Karpas-422 (cell line): ENCODE data around the gene MAGI2. TPM values are rescaled to one million over a fixed set of nuclear protein-coding genes. Genes with fewer than 3 reads are reported as not detected.

ENCODE experiments used
- DNase-seq: peaks from one replicate; pipeline ENCODE4 v3.0.0-alpha.2; 2015
- H2AFZ ChIP-seq: fragments of 200-600 bp; sonication (generic); 2 replicates; pipeline ENCODE4 v1.6.1; 2014; ENCODE audit warnings: antibody characterized with exemption, low read length, mixed read lengths
- H3K27ac ChIP-seq: fragments of 200-600 bp; sonication (generic); 2 replicates; pipeline ENCODE4 v1.5.1; 2014; ENCODE audit warnings: mild to moderate bottlenecking, low read length, moderate library complexity
- H3K27me3 ChIP-seq: fragments of 200-600 bp; sonication (generic); 2 replicates; pipeline ENCODE4 v1.6.1; 2014; ENCODE audit warnings: low read length, mixed read lengths
- H3K36me3 ChIP-seq: fragments of 200-600 bp; sonication (generic); 2 replicates; pipeline ENCODE4 v1.6.1; 2014; ENCODE audit warnings: low read length, mixed read lengths; ENCODE audit not compliant: insufficient read depth
- H3K4me1 ChIP-seq: fragments of 200-600 bp; sonication (generic); 2 replicates; pipeline ENCODE4 v1.6.1; 2014; ENCODE audit warnings: mild to moderate bottlenecking, low read length, mixed read lengths
- H3K4me2 ChIP-seq: fragments of 200-600 bp; sonication (generic); 2 replicates; pipeline ENCODE4 v1.6.1; 2014; ENCODE audit warnings: low read length, low read depth, mild to moderate bottlenecking; ENCODE audit not compliant: poor library complexity, severe bottlenecking
- H3K4me3 ChIP-seq: fragments of 200-600 bp; sonication (generic); 2 replicates; pipeline ENCODE4 v1.5.1; 2014; ENCODE audit warnings: mild to moderate bottlenecking, antibody characterized with exemption, low read length, mixed read lengths
- H3K79me2 ChIP-seq: fragments of 200-600 bp; sonication (generic); 2 replicates; pipeline ENCODE4 v1.6.1; 2014; ENCODE audit warnings: mild to moderate bottlenecking, low read length, mixed read lengths
- H3K9ac ChIP-seq: fragments of 200-600 bp; sonication (generic); 2 replicates; pipeline ENCODE4 v1.6.0; 2014; ENCODE audit warnings: low read length
- H3K9me2 ChIP-seq: fragments of 200-600 bp; sonication (generic), shearing (Covaris generic); replicated peaks from 2 replicates; pipeline ENCODE4 v1.6.0; 2014; ENCODE audit warnings: mild to moderate bottlenecking, low read length, moderate library complexity; ENCODE audit not compliant: insufficient read depth
- H3K9me3 ChIP-seq: fragments of 300-700, 200-600 bp; sonication (generic); 2 replicates; pipeline ENCODE4 v1.6.1; 2014; ENCODE audit warnings: low read length, mixed read lengths
- H4K20me1 ChIP-seq: fragments of 200-600 bp; sonication (generic); 2 replicates; pipeline ENCODE4 v1.6.1; 2014; ENCODE audit warnings: mild to moderate bottlenecking, antibody characterized with exemption, low read length, low read depth; ENCODE audit not compliant: insufficient read depth
- total RNA-seq: library from RNA; depleted of rRNA; stranded (reverse); fragments of >200 nt; shearing (Covaris generic); gene quantifications from 2 replicates; pipeline ENCODE4 v1.2.3, GENCODE V29; 2014; ENCODE audit warnings: low replicate concordance

Gene MAGI2
- total RNA-seq, 1 experiment from 2014 or later = 0.93 TPM

DNA sequence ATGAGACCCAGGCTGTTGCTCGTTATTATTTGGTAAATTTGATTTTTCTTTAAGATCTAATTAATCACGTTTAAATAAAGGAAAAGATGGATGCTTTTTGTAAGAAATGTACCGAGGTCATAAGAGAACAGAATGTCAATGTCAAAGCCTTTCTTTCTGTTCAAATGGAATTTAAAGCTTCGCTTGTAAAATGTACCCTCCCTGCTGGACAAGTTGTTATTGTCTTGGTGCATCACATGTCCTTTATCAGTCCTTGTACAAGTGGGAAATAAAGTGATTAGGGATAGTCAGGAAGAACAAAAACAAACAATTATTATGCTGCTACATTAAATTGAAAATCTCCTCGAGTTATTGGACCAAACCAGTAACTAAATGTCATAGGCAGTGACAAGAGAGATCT, 1291.7 kb downstream of the MAGI2 start:
- Histone ChIP-seq H3K27ac (no peak overlapping the region), H3K79me2 (no peaks in the 10 kb centered on the region), H3K9me3 (no peaks in the 10 kb centered on the region), H3K4me1 (no peaks in the 10 kb centered on the region), H4K20me1 (no peaks in the 10 kb centered on the region), H3K27me3 (no peaks in the 10 kb centered on the region), H3K9ac (no peak overlapping the region), H3K9me2 (no peaks in the 10 kb centered on the region), H2AFZ (no peak overlapping the region), H3K4me2 (no peak overlapping the region), H3K4me3 (no peak overlapping the region), H3K36me3 (no peaks in the 10 kb centered on the region)
- no peak for DNase-seq

DNA sequence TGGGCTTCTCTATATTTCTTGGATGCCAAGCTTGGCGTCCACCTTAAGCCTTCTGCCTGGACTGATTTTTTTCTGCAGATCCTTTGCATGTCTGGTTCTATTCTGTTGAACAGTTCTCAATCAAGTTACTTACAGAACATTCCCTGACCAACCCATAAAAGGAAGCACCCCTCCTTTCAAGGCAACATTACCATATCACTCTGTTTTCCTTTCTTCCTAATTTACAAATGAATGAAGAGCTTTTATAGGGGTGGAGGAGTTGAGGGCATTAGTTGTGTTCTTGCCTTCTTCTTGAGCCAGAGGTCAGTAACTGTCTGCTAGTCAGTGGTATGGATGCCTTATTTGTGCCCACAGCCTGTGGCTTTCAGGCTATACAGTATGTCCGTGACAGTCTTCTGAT, 1293.9 kb downstream of the MAGI2 start:
- H3K36me3 ChIP-seq = no peaks in the 10 kb centered on the region
- no peaks in the 10 kb centered on the region for H3K4me1 ChIP-seq
- H3K79me2 ChIP-seq = no peaks in the 10 kb centered on the region
- DNase-seq = no peak
- H3K27ac ChIP-seq = no peak overlapping the region
- H3K27me3 ChIP-seq = no peaks in the 10 kb centered on the region; the same call in 1 of the 2 replicates
- H3K4me2 ChIP-seq = no peak overlapping the region
- no peaks in the 10 kb centered on the region for H4K20me1 ChIP-seq
- no peak overlapping the region for H2AFZ ChIP-seq
- H3K9me3 ChIP-seq = no peaks in the 10 kb centered on the region
- H3K4me3 ChIP-seq = no peak overlapping the region
- no peaks in the 10 kb centered on the region for H3K9me2 ChIP-seq
- no peak overlapping the region for H3K9ac ChIP-seq

DNA sequence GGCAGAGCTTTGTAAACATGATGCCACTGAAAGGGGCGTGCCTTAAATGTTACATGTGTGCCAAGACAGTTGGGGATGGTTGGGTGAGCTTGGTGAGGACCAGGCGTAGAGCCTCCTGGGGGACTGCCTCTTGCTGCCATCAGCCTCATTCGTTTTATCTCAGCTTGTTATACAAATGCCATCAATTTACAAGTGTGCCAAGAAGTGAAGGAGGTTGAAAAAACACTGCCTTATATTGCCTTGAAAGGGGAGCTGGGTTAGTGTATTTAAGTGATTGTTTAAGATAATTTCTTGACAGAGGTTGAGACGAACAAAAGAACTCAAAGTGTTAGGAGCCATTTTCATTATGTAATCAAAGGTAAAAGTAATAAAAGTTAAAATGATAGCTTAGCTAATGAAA, 1300.2 kb downstream of the MAGI2 start:
- Histone ChIP-seq H3K9me2 (no peaks in the 10 kb centered on the region), H3K79me2 (no peaks in the 10 kb centered on the region), H3K27me3 (no peaks in the 10 kb centered on the region; the same call in 1 of the 2 replicates), H3K9me3 (no peaks in the 10 kb centered on the region), H4K20me1 (no peaks in the 10 kb centered on the region), H2AFZ (no peak overlapping the region), H3K4me2 (no peak overlapping the region), H3K4me3 (no peak overlapping the region), H3K36me3 (no peaks in the 10 kb centered on the region), H3K27ac (no peak overlapping the region), H3K9ac (no peak overlapping the region), H3K4me1 (no peaks in the 10 kb centered on the region)
- no peak for DNase-seq

DNA sequence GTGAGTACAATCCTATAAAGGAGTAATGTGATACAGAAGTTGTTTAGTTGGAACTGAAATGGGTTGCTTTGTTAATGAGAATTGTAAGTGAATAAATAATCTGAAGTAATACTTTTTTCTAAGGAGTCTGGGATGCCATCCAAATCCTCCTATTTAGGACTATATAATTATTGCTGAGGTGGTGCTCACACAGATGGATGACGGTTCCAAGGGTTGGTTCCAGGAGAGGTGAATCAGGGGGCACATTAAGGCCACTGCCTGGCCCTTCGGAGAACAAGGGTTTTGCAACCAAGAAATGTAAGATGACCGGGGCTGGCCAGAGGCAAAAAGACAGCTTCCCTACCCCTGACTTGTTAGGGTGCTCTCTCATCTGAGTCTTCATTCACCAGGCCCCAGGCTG, 1302.2 kb downstream of the MAGI2 start:
- no peaks in the 10 kb centered on the region for H3K79me2 ChIP-seq
- no peaks in the 10 kb centered on the region for H3K9me2 ChIP-seq
- no peak overlapping the region for H3K4me2 ChIP-seq
- no peaks in the 10 kb centered on the region for H4K20me1 ChIP-seq
- H3K4me3 ChIP-seq = no peak overlapping the region
- H3K27ac ChIP-seq = no peak overlapping the region
- H3K4me1 ChIP-seq = no peaks in the 10 kb centered on the region
- H2AFZ ChIP-seq = no peak overlapping the region
- DNase-seq = no peak
- H3K27me3 ChIP-seq = no peaks in the 10 kb centered on the region; the same call in 1 of the 2 replicates
- no peak overlapping the region for H3K9ac ChIP-seq
- H3K9me3 ChIP-seq = no peaks in the 10 kb centered on the region
- no peaks in the 10 kb centered on the region for H3K36me3 ChIP-seq

DNA sequence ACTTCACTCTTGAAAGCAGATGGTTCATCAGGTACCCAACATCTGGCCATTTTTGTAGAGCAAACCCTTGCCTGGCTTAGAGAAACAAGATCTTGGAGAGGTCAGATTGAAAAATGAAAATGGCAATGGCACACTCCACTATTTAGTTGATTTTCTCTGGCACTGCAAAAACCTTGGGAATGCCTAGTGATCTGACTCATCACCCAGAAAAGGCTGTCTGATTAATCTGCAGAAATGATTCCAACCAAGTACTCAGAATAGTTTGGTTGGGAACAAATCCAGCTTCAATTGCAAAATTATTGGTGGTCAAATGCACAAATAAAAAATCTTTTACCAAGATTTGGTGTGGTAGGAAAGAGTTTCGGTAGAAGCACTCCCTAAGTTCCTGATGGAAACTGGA, 1303.7 kb downstream of the MAGI2 start:
- H3K9me2 ChIP-seq = no peaks in the 10 kb centered on the region
- H3K27ac ChIP-seq = no peak overlapping the region
- H3K27me3 ChIP-seq = no peaks in the 10 kb centered on the region
- H4K20me1 ChIP-seq = no peaks in the 10 kb centered on the region
- no peaks in the 10 kb centered on the region for H3K9me3 ChIP-seq
- H3K4me3 ChIP-seq = no peak overlapping the region
- H3K9ac ChIP-seq = no peak overlapping the region
- no peaks in the 10 kb centered on the region for H3K36me3 ChIP-seq
- H3K79me2 ChIP-seq = no peaks in the 10 kb centered on the region
- H3K4me1 ChIP-seq = no peaks in the 10 kb centered on the region
- no peak overlapping the region for H3K4me2 ChIP-seq
- no peak for DNase-seq
- no peak overlapping the region for H2AFZ ChIP-seq

DNA sequence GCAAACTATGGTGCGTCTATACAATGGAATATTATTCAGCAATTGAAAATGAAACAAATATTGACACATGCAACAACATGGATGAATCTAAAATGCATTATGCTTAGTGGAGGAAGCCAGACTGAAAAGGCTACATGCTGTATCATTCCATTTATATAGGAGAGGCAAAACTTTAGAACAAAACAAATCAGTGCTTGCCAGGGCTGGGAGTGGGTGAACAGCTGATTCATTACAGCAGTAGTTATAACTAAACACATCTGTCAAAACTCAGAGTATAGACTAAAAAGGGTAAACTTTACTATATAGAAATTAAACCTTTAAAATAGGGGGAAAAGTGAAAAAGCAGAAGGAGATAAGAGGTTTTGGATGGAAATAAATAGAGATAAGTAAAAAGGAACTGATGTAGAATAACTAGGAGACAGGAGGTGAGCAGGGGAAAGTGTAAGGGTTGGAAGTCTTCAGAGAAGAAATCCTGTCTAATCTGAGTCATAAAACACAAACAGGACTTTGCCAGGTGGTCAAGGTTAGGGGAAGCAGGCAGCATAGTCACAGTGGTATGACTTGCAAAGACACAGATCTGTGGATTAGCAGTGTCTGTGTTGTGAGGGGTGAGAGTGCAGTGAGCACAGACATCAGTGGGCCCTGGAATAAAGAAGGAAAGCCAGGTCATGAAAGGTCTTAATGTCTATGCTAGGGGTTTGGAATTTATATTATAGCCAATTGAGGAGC, 1305.1 kb downstream of the MAGI2 start:
- Histone ChIP-seq H3K4me1 (no peaks in the 10 kb centered on the region), H3K4me2 (no peak overlapping the region), H3K27me3 (no peaks in the 10 kb centered on the region), H3K4me3 (no peak overlapping the region), H3K9me3 (no peaks in the 10 kb centered on the region), H2AFZ (no peak overlapping the region), H3K36me3 (no peaks in the 10 kb centered on the region), H4K20me1 (no peaks in the 10 kb centered on the region), H3K27ac (no peak overlapping the region), H3K9me2 (no peaks in the 10 kb centered on the region), H3K9ac (no peak overlapping the region), H3K79me2 (no peaks in the 10 kb centered on the region)
- no peak for DNase-seq

DNA sequence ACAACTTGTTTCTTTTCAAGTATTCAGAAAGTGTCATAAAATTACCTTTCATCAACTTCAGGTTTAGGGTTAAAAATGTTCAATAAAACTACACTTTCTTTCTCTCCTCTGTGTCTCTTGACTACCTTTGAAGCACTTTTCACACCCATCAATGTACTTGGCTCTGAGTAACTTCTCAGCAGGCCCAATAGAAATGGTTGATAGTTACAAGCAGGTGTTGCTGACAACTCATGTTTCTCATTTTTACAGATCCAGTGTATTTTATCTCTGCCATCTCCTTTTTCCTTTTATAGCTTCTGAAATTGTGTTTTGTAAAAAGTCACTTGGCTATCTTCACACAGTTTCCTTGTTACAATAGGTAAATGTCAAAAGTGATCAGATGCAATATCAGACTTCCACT, 1306.9 kb downstream of the MAGI2 start:
- no peak for DNase-seq
- no peak overlapping the region for H2AFZ ChIP-seq
- H3K9me3 ChIP-seq = no peaks in the 10 kb centered on the region
- no peak overlapping the region for H3K4me2 ChIP-seq
- H3K9me2 ChIP-seq = no peaks in the 10 kb centered on the region
- no peak overlapping the region for H3K27ac ChIP-seq
- no peak overlapping the region for H3K4me3 ChIP-seq
- no peak overlapping the region for H3K9ac ChIP-seq
- H4K20me1 ChIP-seq = no peaks in the 10 kb centered on the region
- no peaks in the 10 kb centered on the region for H3K36me3 ChIP-seq
- no peaks in the 10 kb centered on the region for H3K79me2 ChIP-seq
- H3K27me3 ChIP-seq = no peaks in the 10 kb centered on the region
- H3K4me1 ChIP-seq = no peaks in the 10 kb centered on the region

DNA sequence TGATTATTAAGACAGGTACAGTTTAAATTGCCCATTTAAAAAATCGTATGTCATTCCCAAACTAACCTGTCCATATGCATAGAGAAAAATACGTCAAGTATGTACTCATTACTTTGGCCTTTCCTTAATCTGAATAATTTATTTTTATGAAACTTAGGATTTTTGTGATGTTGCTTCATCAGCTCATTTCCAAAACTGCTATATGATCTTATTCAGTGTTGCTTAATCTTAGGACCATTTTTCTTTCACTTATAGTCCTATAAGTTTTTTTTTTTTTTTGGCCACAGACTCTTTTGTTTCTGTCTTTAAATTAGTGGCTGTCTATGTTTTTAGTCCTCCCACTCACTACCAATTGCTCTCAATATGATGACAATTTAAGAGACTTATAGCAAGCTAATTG, 1309.8 kb downstream of the MAGI2 start:
- no peaks in the 10 kb centered on the region for H3K27me3 ChIP-seq
- H3K36me3 ChIP-seq = no peaks in the 10 kb centered on the region
- no peak for DNase-seq
- no peaks in the 10 kb centered on the region for H3K9me2 ChIP-seq
- no peak overlapping the region for H3K9ac ChIP-seq
- H2AFZ ChIP-seq = no peak overlapping the region
- H3K4me1 ChIP-seq = no peaks in the 10 kb centered on the region
- no peak overlapping the region for H3K27ac ChIP-seq
- no peaks in the 10 kb centered on the region for H4K20me1 ChIP-seq
- H3K4me3 ChIP-seq = no peak overlapping the region
- H3K4me2 ChIP-seq = no peak overlapping the region
- H3K79me2 ChIP-seq = no peaks in the 10 kb centered on the region
- H3K9me3 ChIP-seq = no peaks in the 10 kb centered on the region
